Fibroblast of lung (primary cell): ENCODE measurements around the gene KRT6C.

Source experiments
- CTCF ChIP-seq, 2 donors: IDR thresholded peaks in 1 of 2; conservative IDR thresholded peaks in 1 of 2; 1 replicate in 1 of 2; 2 replicates in 1 of 2; pipeline ENCODE4 v1.5.1; 2011 to 2012; ENCODE audit warnings: low read length in 2 of 2, control low read depth in 1 of 2, inconsistent platforms in 1 of 2, low read depth in 1 of 2, mild to moderate bottlenecking in 1 of 2
- EZH2 ChIP-seq: IDR thresholded peaks from 2 replicates; pipeline ENCODE4 v1.5.1; 2012; ENCODE audit warnings: low read length, control low read depth, mild to moderate bottlenecking; ENCODE audit errors: missing control alignments

- TF ChIP-seq CTCF (conservative IDR thresholded peaks at IDR 0.05 in 1 of 2, IDR thresholded peaks at IDR 0.05 in 1 of 2; ENCODE audit: low read depth in 1 of 2, low read length in 2 of 2) (no peak), EZH2 (no peak)
Measured at GRCh38 chr12:52497975-52498374, 24.4 kb upstream of the KRT6C start.
